Endothelial cell of umbilical vein (primary cell): ENCODE data around the gene MRPL2. TPM values are rescaled to one million over a fixed set of nuclear protein-coding genes. Genes with fewer than 3 reads are reported as not detected.

ENCODE experiments used
- BruUV-seq: library from RNA; stranded (reverse); fragments of 400-500 nt; replicated peaks from 2 replicates; lab custom pipeline; 2021; lab: Mats Ljungman, UMichigan
- CTCF ChIA-PET: fragments of 300-600, 350-600 bp; sonication (Branson Sonifier 250); formaldehyde crosslinking; loops from one replicate; lab custom pipeline; 2021; ENCODE audit warnings: antibody characterized with exemption, inconsistent platforms; lab: Charles Lee
- POLR2A ChIA-PET: fragments of 300-600, 350-600 bp; sonication (Branson Sonifier 250); formaldehyde crosslinking; loops from one replicate; lab custom pipeline; 2021; ENCODE audit warnings: antibody characterized with exemption, inconsistent platforms; lab: Charles Lee
- DNase-seq: peaks from one replicate; pipeline ENCODE4 v3.0.0-alpha.2; 2011; ENCODE audit warnings: low read depth, low spot score
- FAIRE-seq: peaks from 2 replicates; lab custom pipeline; 2011; peaks lifted over from hg19 to GRCh38; lab: Jason Lieb, UNC
- H2AFZ ChIP-seq: 2 replicates; pipeline ENCODE4 v1.6.0; 2012; ENCODE audit warnings: low read depth, low read length, control low read depth, inconsistent platforms
- H3K27ac ChIP-seq: 2 replicates; pipeline ENCODE4 v1.5.1; 2011; ENCODE audit warnings: low read depth, mild to moderate bottlenecking, control low read depth, low read length, moderate library complexity; ENCODE audit not compliant: insufficient read depth
- H3K27me3 ChIP-seq, 2 experiments: 2 replicates each; pipeline versions ENCODE4 v1.6.0 to v1.6.1; 2011; ENCODE audit warnings: low read length in 2 of 2, mixed read lengths in 1 of 2; ENCODE audit not compliant: control insufficient read depth in 2 of 2, insufficient read depth in 2 of 2
- H3K36me3 ChIP-seq, 2 experiments: 2 replicates in 1 of 2; 3 replicates in 1 of 2; pipeline ENCODE4 v1.5.1; 2011; ENCODE audit warnings: low read length in 2 of 2, mild to moderate bottlenecking in 1 of 2, moderate library complexity in 1 of 2; ENCODE audit not compliant: control insufficient read depth in 2 of 2, insufficient read depth in 2 of 2; ENCODE audit errors: extremely low read depth in 1 of 2
- H3K4me1 ChIP-seq: 3 replicates; pipeline ENCODE4 v1.5.1; 2011; ENCODE audit warnings: mild to moderate bottlenecking, low read length; ENCODE audit not compliant: control insufficient read depth, insufficient read depth; ENCODE audit errors: extremely low read depth
- H3K4me2 ChIP-seq: 2 replicates; pipeline ENCODE4 v1.6.1; 2011; ENCODE audit warnings: low read length, control low read depth, mixed read lengths; ENCODE audit not compliant: insufficient read depth
- H3K4me3 ChIP-seq, 3 experiments: fragments of 200-600 bp in 1 of 3; sonication (generic), shearing (Covaris generic) in 1 of 3; replicated peaks in 1 of 3; 2 replicates each; pipeline ENCODE4 v1.5.1; 2011 to 2016; ENCODE audit warnings: control low read depth in 3 of 3, low read length in 3 of 3, mild to moderate bottlenecking in 2 of 3, inconsistent platforms in 1 of 3, low read depth in 1 of 3, moderate library complexity in 1 of 3; ENCODE audit not compliant: insufficient read depth in 1 of 3
- H3K79me2 ChIP-seq: 2 replicates; pipeline ENCODE4 v1.6.0; 2012; ENCODE audit warnings: low read length, inconsistent platforms; ENCODE audit not compliant: control insufficient read depth, insufficient read depth
- H3K9ac ChIP-seq: replicated peaks from 2 replicates; pipeline ENCODE3; 2011; ENCODE audit warnings: low read length, control low read depth; ENCODE audit not compliant: insufficient read depth; ENCODE audit errors: extremely low read depth
- H3K9me1 ChIP-seq: replicated peaks from 3 replicates; pipeline ENCODE4 v1.6.0; 2011; ENCODE audit warnings: mild to moderate bottlenecking, low read length; ENCODE audit not compliant: control insufficient read depth, insufficient read depth; ENCODE audit errors: extremely low read depth
- H3K9me3 ChIP-seq: replicated peaks from 2 replicates; pipeline ENCODE4 v1.5.1; 2012; ENCODE audit warnings: low read length, inconsistent platforms; ENCODE audit not compliant: control insufficient read depth, insufficient read depth
- H4K20me1 ChIP-seq: replicated peaks from 2 replicates; pipeline ENCODE3; 2011; ENCODE audit warnings: mild to moderate bottlenecking, low read length; ENCODE audit not compliant: control insufficient read depth, insufficient read depth; ENCODE audit errors: extremely low read depth
- EZH2 ChIP-seq: IDR thresholded peaks from 2 replicates; pipeline ENCODE4 v1.6.1; 2012; ENCODE audit warnings: borderline replicate concordance, low read depth, mild to moderate bottlenecking, moderate library complexity, low read length, inconsistent platforms; ENCODE audit not compliant: severe bottlenecking
- FOS ChIP-seq: IDR thresholded peaks from 2 replicates; pipeline ENCODE4 v1.6.1; 2011; ENCODE audit warnings: mild to moderate bottlenecking, low read length, moderate library complexity, borderline replicate concordance; ENCODE audit not compliant: insufficient read depth
- GATA2 ChIP-seq: IDR thresholded peaks from 2 replicates; pipeline ENCODE4 v1.7.0; 2011; ENCODE audit warnings: low read depth, mild to moderate bottlenecking, moderate library complexity, mixed read lengths, low read length; ENCODE audit not compliant: insufficient read length, insufficient read depth
- JUN ChIP-seq: IDR thresholded peaks from 2 replicates; pipeline ENCODE4 v1.6.1; 2011; ENCODE audit warnings: borderline replicate concordance, low read depth; ENCODE audit not compliant: insufficient read length, insufficient read depth
- MYC ChIP-seq: IDR thresholded peaks from one replicate; pipeline ENCODE4 v1.6.1; 2011; ENCODE audit warnings: mild to moderate bottlenecking, low read depth, low read length
- POLR2A ChIP-seq: IDR thresholded peaks from 2 replicates; pipeline ENCODE4 v1.6.1; 2012; ENCODE audit warnings: low read depth, mild to moderate bottlenecking, control low read depth, low read length
- POLR2AphosphoS5 ChIP-seq: IDR thresholded peaks from 2 replicates; pipeline ENCODE4 v1.6.1; 2012; ENCODE audit warnings: low read depth, mild to moderate bottlenecking, control low read depth, low read length, moderate library complexity; ENCODE audit not compliant: insufficient read depth
- dilution Hi-C: fragments of 300-500 bp; cut with MboI; formaldehyde crosslinking; loops from one replicate; pipeline ENCODE4 v1.15.0; 2019; ENCODE audit warnings: low sequenced_read_pairs; ENCODE audit not compliant: extremely low pct_ligation_motif_present
- intact Hi-C: fragments of 100-400 bp; cut with micrococcal nuclease; formaldehyde crosslinking; loops from one replicate; pipeline ENCODE4 v1.10.0; 2022
- polyA plus RNA-seq, 4 experiments: library from polyadenylated mRNA; depleted of rRNA in 3 of 4; stranded (reverse) in 3 of 4; unstranded in 1 of 4; fragments of >200 nt; gene quantifications; 2 replicates each; pipeline versions ENCODE4 v1.2.1 to v1.2.3, GENCODE V29; 2011 to 2012; ENCODE audit warnings: missing spikeins in 1 of 4
- total RNA-seq: library from RNA; stranded (reverse); gene quantifications from 2 replicates; pipeline ENCODE4 v1.2.3, GENCODE V29; 2021
- TF ChIP-seq, protein P1 (sequence below): IDR thresholded peaks from 2 replicates; pipeline ENCODE4 v1.6.1; 2011; ENCODE audit not compliant: insufficient read depth, insufficient read length
- TF ChIP-seq, protein P2 (sequence below), 2 donors: IDR thresholded peaks; 1 replicate in 1 of 2; 2 replicates in 1 of 2; pipeline ENCODE4 v1.5.1; 2011; ENCODE audit warnings: low read length in 2 of 2, mild to moderate bottlenecking in 2 of 2, moderate library complexity in 2 of 2, control low read depth in 1 of 2, inconsistent platforms in 1 of 2, low read depth in 1 of 2; ENCODE audit not compliant: insufficient read depth in 1 of 2; ENCODE audit errors: extremely low read depth in 1 of 2

The MRPL2 gene
- total and polyA plus RNA-seq, 2 donors (not counting 3 experiments of a cell fraction or from before 2014, with no cell fraction given): 37.6 to 63.6 TPM

GRCh38 chr6:43060034-43060754, 960 bp upstream of the MRPL2 start:
- no peak for FAIRE-seq
- dilution Hi-C loops: no loop called here
- TF ChIP-seq GATA2 (no peak), POLR2A (no peak), EZH2 (no peak), JUN (no peak), FOS (no peak), POLR2AphosphoS5 (no peak), MYC (no peak)
- TF ChIP-seq, protein P1, sequence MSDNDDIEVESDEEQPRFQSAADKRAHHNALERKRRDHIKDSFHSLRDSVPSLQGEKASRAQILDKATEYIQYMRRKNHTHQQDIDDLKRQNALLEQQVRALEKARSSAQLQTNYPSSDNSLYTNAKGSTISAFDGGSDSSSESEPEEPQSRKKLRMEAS: no peak
- TF ChIP-seq, protein P2, sequence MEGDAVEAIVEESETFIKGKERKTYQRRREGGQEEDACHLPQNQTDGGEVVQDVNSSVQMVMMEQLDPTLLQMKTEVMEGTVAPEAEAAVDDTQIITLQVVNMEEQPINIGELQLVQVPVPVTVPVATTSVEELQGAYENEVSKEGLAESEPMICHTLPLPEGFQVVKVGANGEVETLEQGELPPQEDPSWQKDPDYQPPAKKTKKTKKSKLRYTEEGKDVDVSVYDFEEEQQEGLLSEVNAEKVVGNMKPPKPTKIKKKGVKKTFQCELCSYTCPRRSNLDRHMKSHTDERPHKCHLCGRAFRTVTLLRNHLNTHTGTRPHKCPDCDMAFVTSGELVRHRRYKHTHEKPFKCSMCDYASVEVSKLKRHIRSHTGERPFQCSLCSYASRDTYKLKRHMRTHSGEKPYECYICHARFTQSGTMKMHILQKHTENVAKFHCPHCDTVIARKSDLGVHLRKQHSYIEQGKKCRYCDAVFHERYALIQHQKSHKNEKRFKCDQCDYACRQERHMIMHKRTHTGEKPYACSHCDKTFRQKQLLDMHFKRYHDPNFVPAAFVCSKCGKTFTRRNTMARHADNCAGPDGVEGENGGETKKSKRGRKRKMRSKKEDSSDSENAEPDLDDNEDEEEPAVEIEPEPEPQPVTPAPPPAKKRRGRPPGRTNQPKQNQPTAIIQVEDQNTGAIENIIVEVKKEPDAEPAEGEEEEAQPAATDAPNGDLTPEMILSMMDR (IDR thresholded peaks at IDR 0.05; ENCODE audit: extremely low read depth in 1 of 2, insufficient read depth in 1 of 2, low read depth in 1 of 2, low read length in 2 of 2): no peak

More at GRCh38 chr6:43060034-43060754, 960 bp upstream of the MRPL2 start:
- peaks cover 12% of the 10 kb centered on the region for H3K79me2 ChIP-seq
- no peaks in the 10 kb centered on the region for H3K27me3 ChIP-seq
- peak overlapping the region; percentile 69 for H3K9ac ChIP-seq
- peak overlapping the region; percentile 94 for H2AFZ ChIP-seq
- ChIA-PET CTCF (interaction anchor here (0.6 to 1.8 kb wide), 6 partner anchors 17 to 110 kb away, joined by 3 to 8 read pairs (median 4); partner anchors contain the start of gene PEX6), POLR2A (interaction anchor here (1.1 to 1.5 kb wide), 2 partner anchors 46 to 76 kb away, joined by 3 to 9 read pairs; partner anchors contain the start of genes KLHDC3, MEA1 and PPP2R5D)
- no TSS peak for BruUV-seq
- H3K9me1 ChIP-seq: no peaks in the 10 kb centered on the region
- no peaks in the 10 kb centered on the region for H3K9me3 ChIP-seq
- H3K27ac ChIP-seq: peak overlapping the region; percentile 91
- no peak for DNase-seq
- no peaks in the 10 kb centered on the region for H3K36me3 ChIP-seq
- no peaks in the 10 kb centered on the region for H4K20me1 ChIP-seq
- H3K4me3 ChIP-seq: peak overlapping the region; percentile 68 to 96 (median 94)
- intact Hi-C loops: no loop called here
- peaks cover 15% of the 10 kb centered on the region for H3K4me1 ChIP-seq
- H3K4me2 ChIP-seq: peak overlapping the region; percentile 92
